GM23338 (cell line): ENCODE data around the gene PNLIPRP3. TPM values are rescaled to one million over a fixed set of nuclear protein-coding genes. Genes with fewer than 3 reads are reported as not detected.

Experiments
- ATAC-seq: fragments of 200-7000 bp; cut with Tn5 transposase; 3 replicates; pipeline ENCODE4 v1.9.1; 2020
- DNase-seq: peaks from one replicate; pipeline ENCODE4 v3.0.0-alpha.2; 2015; ENCODE audit warnings: low spot score
- H2AFZ ChIP-seq: fragments of 200-600 bp; sonication (generic); 2 replicates; pipeline ENCODE4 v1.8.0; 2016; ENCODE audit warnings: antibody characterized with exemption, mild to moderate bottlenecking, moderate library complexity
- H3F3A ChIP-seq: fragments of 200-600 bp; sonication (generic); replicated peaks from 2 replicates; pipeline ENCODE4 v1.8.0; 2017; ENCODE audit warnings: antibody characterized with exemption, mixed run types, low read depth
- H3K27ac ChIP-seq: fragments of 200-600 bp; sonication (generic); 2 replicates; pipeline ENCODE4 v1.6.1; 2016; ENCODE audit warnings: low read depth
- H3K27me3 ChIP-seq: fragments of 200-600 bp; sonication (generic); 2 replicates; pipeline ENCODE4 v1.8.0; 2016; ENCODE audit warnings: mild to moderate bottlenecking, mixed run types, moderate library complexity; ENCODE audit not compliant: insufficient read depth
- H3K36me3 ChIP-seq: fragments of 200-600 bp; sonication (generic); 2 replicates; pipeline ENCODE4 v1.8.0; 2016; ENCODE audit warnings: mild to moderate bottlenecking; ENCODE audit not compliant: insufficient read depth
- H3K4me1 ChIP-seq: fragments of 200-600 bp; sonication (generic); 2 replicates; pipeline ENCODE4 v1.8.0; 2016; ENCODE audit warnings: mild to moderate bottlenecking, moderate library complexity; ENCODE audit not compliant: insufficient read depth
- H3K4me2 ChIP-seq: fragments of 200-600 bp; sonication (generic); 2 replicates; pipeline ENCODE4 v1.7.1; 2017; ENCODE audit warnings: mixed run types
- H3K4me3 ChIP-seq: fragments of 200-600 bp; sonication (generic); 2 replicates; pipeline ENCODE4 v1.6.1; 2016; ENCODE audit warnings: mixed run types
- H3K79me2 ChIP-seq: fragments of 200-600 bp; sonication (generic); replicated peaks from 2 replicates; pipeline ENCODE4 v1.8.0; 2017; ENCODE audit warnings: mild to moderate bottlenecking; ENCODE audit not compliant: insufficient read depth
- H3K9me2 ChIP-seq: fragments of 200-600 bp; sonication (generic); 2 replicates; pipeline ENCODE4 v1.8.0; 2017; ENCODE audit not compliant: insufficient read depth
- H4K20me1 ChIP-seq: fragments of 200-600 bp; sonication (generic); replicated peaks from 2 replicates; pipeline ENCODE4 v1.8.0; 2017; ENCODE audit warnings: mild to moderate bottlenecking; ENCODE audit not compliant: insufficient read depth
- H3K27ac Mint-ChIP-seq: 2 replicates; pipeline ENCODE4 v1.8.0; 2020; ENCODE audit warnings: inconsistent platforms, mild to moderate bottlenecking, moderate library complexity, mixed read lengths
- H3K27me3 Mint-ChIP-seq: 3 replicates; pipeline ENCODE4 v1.8.0; 2022; ENCODE audit warnings: low read depth, mild to moderate bottlenecking, moderate library complexity, mixed read lengths, inconsistent platforms; ENCODE audit not compliant: insufficient read depth, poor library complexity
- H3K36me3 Mint-ChIP-seq: 3 replicates; pipeline ENCODE4 v1.8.0; 2021; ENCODE audit warnings: low read depth, mild to moderate bottlenecking, inconsistent platforms, moderate library complexity, mixed read lengths
- H3K4me1 Mint-ChIP-seq: 3 replicates; pipeline ENCODE4 v1.8.0; 2020; ENCODE audit warnings: mild to moderate bottlenecking, inconsistent platforms, mixed read lengths
- H3K4me3 Mint-ChIP-seq: 3 replicates; pipeline ENCODE4 v1.8.0; 2021; ENCODE audit warnings: moderate library complexity, mild to moderate bottlenecking, inconsistent platforms, mixed read lengths
- H3K9me3 Mint-ChIP-seq: 3 replicates; pipeline ENCODE4 v1.8.0; 2020; ENCODE audit warnings: moderate library complexity, mild to moderate bottlenecking, inconsistent platforms, mixed read lengths
- EZH2phosphoT487 ChIP-seq: fragments of 200-600 bp; sonication (generic); IDR thresholded peaks from one replicate; pipeline ENCODE4 v1.8.1; 2018; ENCODE audit warnings: antibody characterized with exemption; ENCODE audit not compliant: unreplicated experiment
- JUNB ChIP-seq: IDR thresholded peaks from one replicate; pipeline ENCODE4 v1.6.1; 2016; ENCODE audit warnings: antibody characterized with exemption; ENCODE audit not compliant: unreplicated experiment
- STAT1 ChIP-seq: IDR thresholded peaks from one replicate; pipeline ENCODE4 v1.6.1; 2016; ENCODE audit warnings: antibody characterized with exemption; ENCODE audit not compliant: unreplicated experiment
- polyA plus RNA-seq: library from polyadenylated mRNA; unstranded; fragments of >200 nt; fragmentation: Nextera tagmentation; extraction: Ambion mirVana; gene quantifications from 2 replicates; pipeline ENCODE4 v1.2.1, GENCODE V29; 2016
- total RNA-seq: library from RNA; depleted of rRNA; stranded (reverse); fragments of >200 nt; shearing (Covaris generic); gene quantifications from 2 replicates; pipeline ENCODE4 v1.2.3, GENCODE V29; 2014
- TF ChIP-seq, protein P1 (sequence below), 2 experiments: fragments of 200-600 bp in 1 of 2; sonication (generic) in 1 of 2; conservative IDR thresholded peaks; 2 replicates each; pipeline versions ENCODE4 v1.5.1 to v1.6.1; 2016 to 2017; ENCODE audit warnings: antibody characterized with exemption in 2 of 2, low read depth in 2 of 2, mild to moderate bottlenecking in 2 of 2, moderate library complexity in 1 of 2
- TF ChIP-seq, protein P2 (sequence below): fragments of 250-450 bp; sonication (Bioruptor Pico); IDR thresholded peaks from 2 replicates; pipeline ENCODE4 v1.5.0; 2020; ENCODE audit warnings: mild to moderate bottlenecking, moderate library complexity

The PNLIPRP3 gene
- total and polyA plus RNA-seq, 2 experiments from 2014 or later, result not detected

GRCh38 chr10:116440330-116441030, 12.8 kb downstream of the PNLIPRP3 start (continued):
- TF ChIP-seq, protein P1, sequence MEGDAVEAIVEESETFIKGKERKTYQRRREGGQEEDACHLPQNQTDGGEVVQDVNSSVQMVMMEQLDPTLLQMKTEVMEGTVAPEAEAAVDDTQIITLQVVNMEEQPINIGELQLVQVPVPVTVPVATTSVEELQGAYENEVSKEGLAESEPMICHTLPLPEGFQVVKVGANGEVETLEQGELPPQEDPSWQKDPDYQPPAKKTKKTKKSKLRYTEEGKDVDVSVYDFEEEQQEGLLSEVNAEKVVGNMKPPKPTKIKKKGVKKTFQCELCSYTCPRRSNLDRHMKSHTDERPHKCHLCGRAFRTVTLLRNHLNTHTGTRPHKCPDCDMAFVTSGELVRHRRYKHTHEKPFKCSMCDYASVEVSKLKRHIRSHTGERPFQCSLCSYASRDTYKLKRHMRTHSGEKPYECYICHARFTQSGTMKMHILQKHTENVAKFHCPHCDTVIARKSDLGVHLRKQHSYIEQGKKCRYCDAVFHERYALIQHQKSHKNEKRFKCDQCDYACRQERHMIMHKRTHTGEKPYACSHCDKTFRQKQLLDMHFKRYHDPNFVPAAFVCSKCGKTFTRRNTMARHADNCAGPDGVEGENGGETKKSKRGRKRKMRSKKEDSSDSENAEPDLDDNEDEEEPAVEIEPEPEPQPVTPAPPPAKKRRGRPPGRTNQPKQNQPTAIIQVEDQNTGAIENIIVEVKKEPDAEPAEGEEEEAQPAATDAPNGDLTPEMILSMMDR (conservative IDR thresholded peaks at IDR 0.05; ENCODE audit: low read depth in 2 of 2), result no peak
- TF ChIP-seq EZH2phosphoT487, result no peak
- no peak for TF ChIP-seq STAT1

GRCh38 chr10:116444527-116445142, 17.0 kb downstream of the PNLIPRP3 start:
- no peak for TF ChIP-seq JUNB
- TF ChIP-seq, protein P2, sequence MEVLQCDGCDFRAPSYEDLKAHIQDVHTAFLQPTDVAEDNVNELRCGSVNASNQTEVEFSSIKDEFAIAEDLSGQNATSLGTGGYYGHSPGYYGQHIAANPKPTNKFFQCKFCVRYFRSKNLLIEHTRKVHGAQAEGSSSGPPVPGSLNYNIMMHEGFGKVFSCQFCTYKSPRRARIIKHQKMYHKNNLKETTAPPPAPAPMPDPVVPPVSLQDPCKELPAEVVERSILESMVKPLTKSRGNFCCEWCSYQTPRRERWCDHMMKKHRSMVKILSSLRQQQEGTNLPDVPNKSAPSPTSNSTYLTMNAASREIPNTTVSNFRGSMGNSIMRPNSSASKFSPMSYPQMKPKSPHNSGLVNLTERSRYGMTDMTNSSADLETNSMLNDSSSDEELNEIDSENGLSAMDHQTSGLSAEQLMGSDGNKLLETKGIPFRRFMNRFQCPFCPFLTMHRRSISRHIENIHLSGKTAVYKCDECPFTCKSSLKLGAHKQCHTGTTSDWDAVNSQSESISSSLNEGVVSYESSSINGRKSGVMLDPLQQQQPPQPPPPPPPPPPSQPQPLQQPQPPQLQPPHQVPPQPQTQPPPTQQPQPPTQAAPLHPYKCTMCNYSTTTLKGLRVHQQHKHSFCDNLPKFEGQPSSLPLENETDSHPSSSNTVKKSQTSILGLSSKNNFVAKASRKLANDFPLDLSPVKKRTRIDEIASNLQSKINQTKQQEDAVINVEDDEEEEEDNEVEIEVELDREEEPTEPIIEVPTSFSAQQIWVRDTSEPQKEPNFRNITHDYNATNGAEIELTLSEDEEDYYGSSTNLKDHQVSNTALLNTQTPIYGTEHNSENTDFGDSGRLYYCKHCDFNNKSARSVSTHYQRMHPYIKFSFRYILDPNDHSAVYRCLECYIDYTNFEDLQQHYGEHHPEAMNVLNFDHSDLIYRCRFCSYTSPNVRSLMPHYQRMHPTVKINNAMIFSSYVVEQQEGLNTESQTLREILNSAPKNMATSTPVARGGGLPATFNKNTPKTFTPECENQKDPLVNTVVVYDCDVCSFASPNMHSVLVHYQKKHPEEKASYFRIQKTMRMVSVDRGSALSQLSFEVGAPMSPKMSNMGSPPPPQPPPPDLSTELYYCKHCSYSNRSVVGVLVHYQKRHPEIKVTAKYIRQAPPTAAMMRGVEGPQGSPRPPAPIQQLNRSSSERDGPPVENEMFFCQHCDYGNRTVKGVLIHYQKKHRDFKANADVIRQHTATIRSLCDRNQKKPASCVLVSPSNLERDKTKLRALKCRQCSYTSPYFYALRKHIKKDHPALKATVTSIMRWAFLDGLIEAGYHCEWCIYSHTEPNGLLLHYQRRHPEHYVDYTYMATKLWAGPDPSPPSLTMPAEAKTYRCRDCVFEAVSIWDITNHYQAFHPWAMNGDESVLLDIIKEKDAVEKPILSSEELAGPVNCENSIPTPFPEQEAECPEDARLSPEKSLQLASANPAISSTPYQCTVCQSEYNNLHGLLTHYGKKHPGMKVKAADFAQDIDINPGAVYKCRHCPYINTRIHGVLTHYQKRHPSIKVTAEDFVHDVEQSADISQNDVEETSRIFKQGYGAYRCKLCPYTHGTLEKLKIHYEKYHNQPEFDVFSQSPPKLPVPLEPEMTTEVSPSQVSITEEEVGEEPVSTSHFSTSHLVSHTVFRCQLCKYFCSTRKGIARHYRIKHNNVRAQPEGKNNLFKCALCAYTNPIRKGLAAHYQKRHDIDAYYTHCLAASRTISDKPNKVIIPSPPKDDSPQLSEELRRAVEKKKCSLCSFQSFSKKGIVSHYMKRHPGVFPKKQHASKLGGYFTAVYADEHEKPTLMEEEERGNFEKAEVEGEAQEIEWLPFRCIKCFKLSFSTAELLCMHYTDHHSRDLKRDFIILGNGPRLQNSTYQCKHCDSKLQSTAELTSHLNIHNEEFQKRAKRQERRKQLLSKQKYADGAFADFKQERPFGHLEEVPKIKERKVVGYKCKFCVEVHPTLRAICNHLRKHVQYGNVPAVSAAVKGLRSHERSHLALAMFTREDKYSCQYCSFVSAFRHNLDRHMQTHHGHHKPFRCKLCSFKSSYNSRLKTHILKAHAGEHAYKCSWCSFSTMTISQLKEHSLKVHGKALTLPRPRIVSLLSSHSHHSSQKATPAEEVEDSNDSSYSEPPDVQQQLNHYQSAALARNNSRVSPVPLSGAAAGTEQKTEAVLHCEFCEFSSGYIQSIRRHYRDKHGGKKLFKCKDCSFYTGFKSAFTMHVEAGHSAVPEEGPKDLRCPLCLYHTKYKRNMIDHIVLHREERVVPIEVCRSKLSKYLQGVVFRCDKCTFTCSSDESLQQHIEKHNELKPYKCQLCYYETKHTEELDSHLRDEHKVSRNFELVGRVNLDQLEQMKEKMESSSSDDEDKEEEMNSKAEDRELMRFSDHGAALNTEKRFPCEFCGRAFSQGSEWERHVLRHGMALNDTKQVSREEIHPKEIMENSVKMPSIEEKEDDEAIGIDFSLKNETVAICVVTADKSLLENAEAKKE, result no peak
- TF ChIP-seq, protein P1 (conservative IDR thresholded peaks at IDR 0.05; ENCODE audit: low read depth in 2 of 2), result peak; percentile 91 to 92
- H3K4me3 ChIP-seq, result no peak overlapping the region
- H3K36me3 ChIP-seq, result no peaks in the 10 kb centered on the region
- no peaks in the 10 kb centered on the region for H3K4me1 Mint-ChIP-seq
- H3F3A ChIP-seq, result no peaks in the 10 kb centered on the region
- H3K4me2 ChIP-seq, result no peak overlapping the region
- no peaks in the 10 kb centered on the region; the same call in 2 of the 3 replicates for H3K9me3 Mint-ChIP-seq
- H4K20me1 ChIP-seq, result no peaks in the 10 kb centered on the region
- no peak overlapping the region for H3K27ac ChIP-seq
- peaks cover 2% of the 10 kb centered on the region for H3K27me3 Mint-ChIP-seq
- ATAC-seq, result peak; percentile 72
- H3K27me3 ChIP-seq, result no peaks in the 10 kb centered on the region
- H2AFZ ChIP-seq, result no peak overlapping the region
- H3K36me3 Mint-ChIP-seq, result no peaks in the 10 kb centered on the region
- H3K27ac Mint-ChIP-seq, result no peak overlapping the region
- no peaks in the 10 kb centered on the region for H3K79me2 ChIP-seq
- peak; percentile 71 for DNase-seq
- no peak overlapping the region for H3K4me3 Mint-ChIP-seq
- no peaks in the 10 kb centered on the region for H3K9me2 ChIP-seq
- H3K4me1 ChIP-seq, result no peaks in the 10 kb centered on the region
